Activated CD4-positive, CD25-positive, alpha-beta regulatory T cell treated with anti-CD3 and anti-CD28 coated beads, Interleukin-2, amount 50 U/mL, for 24 hours (primary cell): ENCODE data around the gene DMRT1.

ENCODE experiments used
- ATAC-seq, 2 donors: fragments of 150-1000 bp; cut with Tn5 transposase; one replicate each; pipeline ENCODE4 v1.10.0; 2021; ENCODE audit warnings: mild to moderate bottlenecking in 1 of 2, moderate library complexity in 1 of 2

DMRT1 gene

DNA sequence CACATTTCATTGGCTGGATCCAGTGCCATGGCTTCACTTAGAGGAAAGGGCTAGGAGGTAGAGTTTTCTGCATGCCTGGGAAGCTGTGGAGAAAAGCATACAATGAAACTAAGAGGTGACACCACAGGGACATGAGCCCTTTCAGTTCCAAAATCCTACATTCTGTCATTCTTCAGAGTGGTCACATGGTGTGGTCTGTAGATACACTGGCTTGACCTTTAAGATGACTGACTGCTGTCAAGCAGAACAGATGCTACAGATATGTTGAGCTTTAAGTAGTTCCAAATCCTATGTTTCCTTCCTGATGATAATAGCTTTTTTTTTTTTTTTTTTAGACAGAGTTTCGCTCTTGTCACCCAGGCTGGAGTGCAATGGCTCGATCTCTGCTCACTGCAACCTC is 161.2 kb downstream of the DMRT1 start:
- no peak for ATAC-seq

- ATAC-seq: no peak
Observed at GRCh38 chr9:1005043-1005667, 163.7 kb downstream of the DMRT1 start.

DNA sequence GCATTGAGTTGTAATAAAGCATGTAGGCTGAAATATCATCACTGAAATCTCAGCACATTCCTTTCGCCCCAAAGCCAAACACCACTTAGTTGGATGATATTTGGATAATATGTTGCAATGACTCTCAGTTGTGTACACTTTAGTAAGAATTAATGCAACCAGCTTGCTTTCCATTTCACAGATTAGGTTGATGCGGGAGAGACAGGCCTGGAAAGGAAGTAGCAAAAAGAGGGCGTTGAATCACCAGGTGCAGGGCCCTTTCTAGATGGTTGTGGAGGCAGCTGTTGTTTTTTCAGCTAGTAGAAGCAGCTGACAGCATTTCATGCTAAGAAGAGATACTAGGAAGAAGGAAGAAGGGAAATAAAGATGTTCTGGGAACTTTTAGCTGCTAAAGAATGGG is 165.8 kb downstream of the DMRT1 start:
- ATAC-seq: no peak

DNA sequence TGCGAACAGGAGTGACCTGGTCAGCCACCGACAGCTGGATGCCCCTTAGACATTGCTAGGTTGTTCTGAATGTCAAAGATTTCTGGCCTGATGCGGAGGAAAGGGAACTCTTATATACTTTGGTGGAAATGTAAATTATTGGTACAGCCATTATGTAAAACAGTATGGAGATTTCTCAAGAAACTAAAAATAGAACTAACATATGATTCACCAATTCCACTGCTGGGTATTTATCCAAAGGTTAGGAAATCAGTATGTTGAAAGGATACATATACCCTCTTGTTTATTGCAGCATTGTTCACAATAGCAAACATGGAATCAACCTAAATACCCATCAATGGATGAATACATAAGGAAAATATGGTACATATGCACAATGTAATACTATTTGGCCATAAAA is 166.7 kb downstream of the DMRT1 start:
- ATAC-seq: no peak

DNA sequence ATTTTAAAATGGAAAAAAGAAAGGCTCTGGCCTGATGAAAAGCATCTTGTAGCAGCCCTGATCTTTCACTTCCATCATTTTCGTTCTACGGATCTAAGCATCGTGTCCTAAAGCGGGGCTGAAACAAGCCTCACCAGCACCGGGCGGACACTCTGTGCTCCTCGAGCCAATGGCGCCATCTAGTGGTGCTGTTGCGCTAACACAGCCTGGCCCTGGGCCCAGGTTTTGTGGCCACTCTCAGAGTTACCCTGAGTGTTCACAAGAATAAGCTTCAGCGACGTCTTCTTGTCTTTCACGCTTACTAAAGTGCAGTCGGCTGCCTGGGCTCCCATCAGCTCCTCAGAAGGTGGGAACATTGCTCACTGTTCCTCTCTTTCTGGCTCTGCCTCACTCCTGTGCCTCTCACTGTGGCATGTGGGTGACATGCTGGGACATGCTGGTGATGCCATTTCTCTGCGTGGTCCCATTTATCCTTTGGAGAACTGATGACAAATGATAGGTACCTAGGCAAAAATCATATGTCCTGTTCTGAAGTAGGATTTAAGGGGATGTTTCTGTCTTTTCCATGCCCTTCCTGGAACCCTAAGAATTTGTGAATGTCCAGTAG is 167.7 kb downstream of the DMRT1 start:
- ATAC-seq: peak; percentile 89 to 91

GRCh38 chr9:1013021-1013420 is 171.5 kb downstream of the DMRT1 start:
- no peak for ATAC-seq

DNA sequence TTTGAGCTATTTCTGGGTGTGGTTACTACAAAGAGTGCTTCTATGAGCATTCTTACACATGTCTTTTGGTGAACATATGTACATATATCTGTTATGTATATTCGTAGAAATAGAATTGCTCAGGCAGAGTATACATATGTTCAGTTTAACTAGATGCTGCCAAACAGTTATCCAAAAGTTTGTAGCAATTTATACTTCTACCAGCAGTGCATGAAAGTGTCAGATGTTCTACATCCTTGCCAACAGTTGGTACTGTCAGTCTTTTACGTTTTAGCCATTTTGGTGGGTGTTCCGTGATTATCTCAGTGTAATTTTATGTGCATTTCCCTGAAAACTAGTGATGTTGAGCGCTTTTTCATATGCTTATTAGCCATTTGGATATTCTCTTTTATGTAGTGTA is 172.7 kb downstream of the DMRT1 start:
- no peak for ATAC-seq

DNA sequence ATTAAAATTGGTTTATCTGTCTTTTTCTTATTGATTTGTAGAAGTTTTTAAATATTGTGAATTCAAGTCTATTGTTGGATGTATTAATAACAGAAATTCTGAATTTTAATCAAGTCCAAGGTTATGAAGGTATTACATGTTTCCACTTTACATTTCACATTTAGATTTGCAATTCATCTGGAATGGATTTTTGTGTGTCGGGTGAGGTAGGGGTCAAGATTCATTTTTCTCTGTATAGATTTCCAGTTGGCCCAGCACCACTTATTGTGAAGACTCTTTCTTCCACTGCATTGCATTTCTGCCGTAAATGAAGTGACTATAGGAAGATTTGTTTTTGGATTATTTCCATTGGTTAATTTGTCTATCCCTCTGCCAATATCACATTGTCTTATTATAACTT is 173.1 kb downstream of the DMRT1 start:
- no peak for ATAC-seq

- ATAC-seq: no peak
Observed at GRCh38 chr9:1018121-1018520, 176.6 kb downstream of the DMRT1 start.
